HepG2 (cell line): Measurements from ENCODE around the gene MARS1. TPM values are rescaled to one million over a fixed set of nuclear protein-coding genes. Genes with fewer than 3 reads are reported as not detected.

ENCODE experiments used
- ATAC-seq: fragments of 200-7000 bp; cut with Tn5 transposase; 3 replicates; pipeline ENCODE4 v1.9.1; 2020; ENCODE audit warnings: mild to moderate bottlenecking, moderate library complexity
- BruUV-seq: library from RNA; stranded (reverse); fragments of 400-500 nt; replicated peaks from 2 replicates; lab custom pipeline; 2021; lab: Mats Ljungman, UMichigan
- CTCF ChIA-PET: fragments of 300-600 bp; formaldehyde crosslinking; extraction: SDS; loops from one replicate; lab custom pipeline; 2021; ENCODE audit warnings: low total read pairs, inconsistent platforms, low intra/inter-chr PET ratio; lab: Yijun Ruan, JAX
- POLR2A ChIA-PET: fragments of 350-600 bp; sonication (Branson Sonifier 250); formaldehyde crosslinking; loops from one replicate; lab custom pipeline; 2020; ENCODE audit warnings: antibody characterized with exemption, inconsistent platforms; lab: Yijun Ruan, JAX
- DNase-seq: peaks from one replicate; pipeline ENCODE4 v3.0.0-alpha.2; 2015; ENCODE audit warnings: low spot score
- FAIRE-seq: peaks from 3 replicates; lab custom pipeline; 2011; peaks lifted over from hg19 to GRCh38; lab: Jason Lieb, UNC
- H2AFZ ChIP-seq: one replicate; pipeline ENCODE4 v1.6.1; 2011; ENCODE audit warnings: low read length, inconsistent platforms
- H3K27ac ChIP-seq: fragments of 300-600 bp; 3 replicates; pipeline ENCODE4 v1.8.0; 2011; ENCODE audit warnings: mixed run types, mild to moderate bottlenecking, mixed read lengths, low read length, inconsistent platforms; ENCODE audit not compliant: insufficient read depth; ENCODE audit errors: extremely low read length
- H3K27me3 ChIP-seq, 2 experiments: fragments of 200-600 bp in 1 of 2; 2 replicates in 1 of 2; 3 replicates in 1 of 2; pipeline versions ENCODE4 v1.6.0 to v1.8.0; 2011; ENCODE audit warnings: low read length in 2 of 2, mild to moderate bottlenecking in 2 of 2, moderate library complexity in 2 of 2, inconsistent platforms in 1 of 2; ENCODE audit not compliant: insufficient read depth in 2 of 2, control insufficient read depth in 1 of 2
- H3K36me3 ChIP-seq, 2 experiments: fragments of 200-600 bp in 1 of 2; replicated peaks in 1 of 2; 2 replicates in 1 of 2; 3 replicates in 1 of 2; pipeline versions ENCODE4 v1.5.1 to v1.8.0; 2011; ENCODE audit warnings: low read length in 2 of 2, inconsistent platforms in 1 of 2; ENCODE audit not compliant: insufficient read depth in 2 of 2, control insufficient read depth in 1 of 2
- H3K4me1 ChIP-seq: 2 replicates; pipeline ENCODE4 v1.5.1; 2012; ENCODE audit warnings: low read length, inconsistent platforms; ENCODE audit not compliant: insufficient read depth
- H3K4me2 ChIP-seq: 2 replicates; pipeline ENCODE4 v1.6.0; 2011; ENCODE audit warnings: low read depth, low read length, inconsistent platforms
- H3K4me3 ChIP-seq, 3 experiments: fragments of 200-600 bp in 1 of 3; sonication (generic), shearing (Covaris generic) in 1 of 3; replicated peaks in 1 of 3; 2 replicates each; pipeline ENCODE4 v1.5.1; 2011 to 2016; ENCODE audit warnings: low read length in 3 of 3, inconsistent platforms in 2 of 3, low read depth in 2 of 3, mild to moderate bottlenecking in 2 of 3, control low read depth in 1 of 3, mixed read lengths in 1 of 3; ENCODE audit not compliant: insufficient read depth in 1 of 3
- H3K79me2 ChIP-seq: one replicate; pipeline ENCODE4 v1.6.1; 2011; ENCODE audit warnings: low read length, inconsistent platforms; ENCODE audit not compliant: insufficient read depth
- H3K9ac ChIP-seq: 2 replicates; pipeline ENCODE4 v1.6.0; 2011; ENCODE audit warnings: mild to moderate bottlenecking, low read depth, low read length, inconsistent platforms; ENCODE audit not compliant: insufficient read depth
- H3K9me3 ChIP-seq: 2 replicates; pipeline ENCODE4 v1.5.1; 2012; ENCODE audit warnings: mild to moderate bottlenecking, low read length
- H4K20me1 ChIP-seq: 2 replicates; pipeline ENCODE4 v1.6.0; 2011; ENCODE audit warnings: inconsistent platforms, mild to moderate bottlenecking, low read length, moderate library complexity; ENCODE audit not compliant: insufficient read depth
- ATF1 ChIP-seq: IDR thresholded peaks from 2 replicates; pipeline ENCODE4 v1.6.1; 2016; ENCODE audit warnings: mild to moderate bottlenecking, control low read depth
- ESRRA ChIP-seq: sonication (generic); formaldehyde crosslinking; IDR thresholded peaks from 2 replicates; pipeline ENCODE4 v1.5.1; 2020; ENCODE audit warnings: mild to moderate bottlenecking, low read depth, missing genetic modification reagents
- HNF4A ChIP-seq: sonication (generic); formaldehyde crosslinking; IDR thresholded peaks from 2 replicates; pipeline ENCODE4 v1.4.0; 2020; ENCODE audit warnings: missing genetic modification reagents
- KLF6 ChIP-seq: IDR thresholded peaks from 2 replicates; pipeline ENCODE4 v1.8.0; 2016; ENCODE audit warnings: missing biosample characterization, missing genetic modification reagents
- RBAK ChIP-seq: sonication (generic); formaldehyde crosslinking; IDR thresholded peaks from 2 replicates; pipeline ENCODE4 v1.5.1; 2020; ENCODE audit warnings: mild to moderate bottlenecking, missing genetic modification reagents
- THAP8 ChIP-seq: sonication (generic); formaldehyde crosslinking; IDR thresholded peaks from 2 replicates; pipeline ENCODE4 v1.5.1; 2020; ENCODE audit warnings: missing genetic modification reagents, mild to moderate bottlenecking, borderline replicate concordance
- ZIK1 ChIP-seq: sonication (generic); formaldehyde crosslinking; IDR thresholded peaks from 2 replicates; pipeline ENCODE4 v1.5.0; 2020; ENCODE audit warnings: mild to moderate bottlenecking, low read depth, missing genetic modification reagents, borderline replicate concordance
- WGBS: methylation state at CpG from one replicate; pipeline ENCODE4 v1.1.6; 2017; ENCODE audit warnings: low lambda C conversion rate; 5-methylcytosine and 5-hydroxymethylcytosine counted together
- in situ Hi-C: cut with HindIII; loops from 2 replicates; pipeline ENCODE4 v1.10.0; 2017; ENCODE audit warnings: low pct_unique_long_range_greater_than_20kb; ENCODE audit not compliant: extremely low pct_ligation_motif_present
- intact Hi-C: fragments of 100-400 bp; cut with micrococcal nuclease; formaldehyde crosslinking; loops from one replicate; pipeline ENCODE4 v1.10.0; 2022; ENCODE audit not compliant: unreplicated experiment
- polyA plus RNA-seq, 8 experiments: library from polyadenylated mRNA; depleted of rRNA in 3 of 8; stranded (reverse) in 7 of 8; unstranded in 1 of 8; fragments of >200 nt; fragmentation: Illumina TruSeq in 4 of 8; extraction: Trizol in 4 of 8; gene quantifications; 2 replicates each; pipeline versions ENCODE4 v1.2.1 to v1.2.3, GENCODE V29; 2011 to 2016; ENCODE audit warnings: low read depth in 4 of 8, missing spikeins in 1 of 8, mixed read lengths in 1 of 8; ENCODE audit not compliant: insufficient read depth in 1 of 8
- total RNA-seq, 5 experiments: library from RNA; depleted of rRNA; stranded (reverse); fragments of >200 nt; fragmentation: Illumina TruSeq; extraction: Trizol; gene quantifications; 2 replicates each; pipeline ENCODE4 v1.2.3, GENCODE V29; 2016; ENCODE audit warnings: low read depth in 1 of 5

MARS1 gene
- total and polyA plus RNA-seq, 2 of the 13 experiments (the other 11 are each of a cell fraction or from before 2014, with no cell fraction given), result 115 to 181 TPM

DNA sequence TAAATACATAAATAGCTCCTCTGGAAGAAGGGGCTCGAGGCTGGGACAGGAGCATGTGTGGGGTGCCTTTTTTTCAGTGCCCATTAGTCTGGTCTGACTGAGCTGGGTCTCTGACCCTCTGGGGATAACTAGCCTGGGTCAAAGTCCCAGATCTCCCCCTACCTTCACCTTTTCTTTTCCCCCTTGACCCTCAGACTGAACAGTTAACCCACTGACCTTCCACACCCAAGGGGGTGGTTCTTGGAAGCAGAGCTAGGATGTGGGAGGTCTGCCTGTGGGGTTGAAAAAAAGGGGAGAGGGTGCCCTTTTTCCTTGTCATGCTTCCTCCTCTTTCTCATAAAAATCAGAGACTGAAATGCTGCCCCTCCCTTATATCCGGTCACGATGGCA, 29.2 kb upstream of the MARS1 start:
- 45% methylated on average over 3 of the region's 3 CpGs for WGBS
- CTCF ChIA-PET, result interaction anchor here (1.4 kb wide), 1 partner anchor 151 kb away, joined by 5 read pairs; no protein-coding TSS in a partner anchor

More for the DNA sequence above, 29.2 kb upstream of the MARS1 start:
- POLR2A ChIA-PET, result interaction anchor here (0.8 to 1.8 kb wide), 6 partner anchors 24 to 347 kb away, joined by 3 to 11 read pairs (median 4); partner anchors contain the start of genes DDIT3, INHBC and SHMT2
- Histone ChIP-seq H3K27me3 (peaks cover 0 to 9% of the 10 kb centered on the region in 2 experiments; a peak in 2 of 5 replicates), H3K4me1 (peaks cover 82% of the 10 kb centered on the region), H3K4me3 (peak overlapping the region; percentile 63 to 94 (median 76)), H3K9ac (peak overlapping the region; percentile 64), H3K9me3 (no peaks in the 10 kb centered on the region), H2AFZ (no peak overlapping the region), H3K4me2 (peak overlapping the region; percentile 100), H3K79me2 (peaks cover 15% of the 10 kb centered on the region), H3K36me3 (no peaks in the 10 kb centered on the region), H4K20me1 (no peaks in the 10 kb centered on the region), H3K27ac (peak overlapping the region; percentile 43)
- DNase-seq (no peak), FAIRE-seq (no peak), ATAC-seq (no peak)
- BruUV-seq, result no TSS peak
- 0 out of 2 replicates have a peak, but pooled peaks have one; percentile 21 for TF ChIP-seq KLF6 (CRISPR knock-in tag)
- TF ChIP-seq ATF1, result 0 out of 2 replicates have a peak, but pooled peaks have one; percentile 2
- TF ChIP-seq HNF4A (CRISPR knock-in tag), result peak; percentile 17; the same call in 1 of the 2 replicates
- no peak for TF ChIP-seq ZIK1
- no peak for TF ChIP-seq RBAK (CRISPR knock-in tag)
- no peak for TF ChIP-seq THAP8 (CRISPR knock-in tag)
- TF ChIP-seq ESRRA (CRISPR knock-in tag), result 0 out of 2 replicates have a peak, but pooled peaks have one; percentile 16
- in situ Hi-C loops (loop anchor here (5.0 kb wide), 1 partner anchor 196 kb away; no protein-coding TSS in a partner anchor), intact Hi-C loops (loop anchor here (10.0 kb wide), 1 partner anchor 704 kb away; the partner anchor contains the start of gene PRIM1)
